HG03520 (cell line): ENCODE measurements around the gene SRGAP1.

Experiments used
- ATAC-seq: cut with Tn5 transposase; IDR thresholded peaks from one replicate; pipeline ENCODE4 v1.9.1; 2021; ENCODE audit warnings: mild to moderate bottlenecking, moderate library complexity; ENCODE audit not compliant: unreplicated experiment

The SRGAP1 gene

DNA sequence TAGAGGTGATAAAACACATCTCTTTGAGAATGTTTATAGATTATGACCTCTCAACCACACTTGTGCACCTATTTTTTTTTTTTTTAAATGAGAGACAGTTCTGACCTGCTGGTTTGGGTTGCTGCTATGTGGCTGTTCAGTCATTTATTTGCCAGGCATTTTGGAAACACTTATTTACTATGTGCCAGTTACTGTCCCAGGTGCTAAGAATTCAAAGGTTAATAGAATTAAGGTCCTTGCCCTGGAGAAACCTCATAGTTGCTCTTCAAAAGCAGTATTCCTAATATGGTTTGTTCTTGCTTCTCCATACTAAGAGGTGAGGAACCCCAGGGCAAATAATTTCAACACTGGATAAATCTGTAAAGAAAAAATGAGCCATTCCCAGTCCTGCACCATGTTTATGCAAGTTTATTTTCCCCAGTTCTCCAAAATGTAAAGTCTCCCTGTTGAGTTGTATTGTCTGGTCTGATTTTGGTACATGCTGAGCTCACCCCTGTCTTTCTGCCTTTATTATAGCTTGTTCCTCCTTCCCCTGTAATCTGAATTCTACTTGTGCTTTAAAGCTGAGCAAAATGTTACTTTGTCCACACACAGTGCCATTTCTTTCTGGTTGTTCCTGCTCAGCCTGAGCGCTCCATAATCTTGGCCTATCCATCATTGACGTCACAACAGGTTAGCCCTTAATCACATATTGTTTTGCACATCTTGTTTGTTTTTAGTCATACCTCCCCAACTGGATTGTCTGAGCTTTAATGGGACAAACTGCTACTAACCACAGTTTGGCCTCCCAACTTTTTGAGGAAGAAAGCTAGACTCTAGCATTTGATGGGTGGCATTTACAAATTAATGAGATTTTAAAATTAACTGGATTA, 56.7 kb downstream of the SRGAP1 start:
- no peak for ATAC-seq

GRCh38 chr12:63904653-63905052, 60.2 kb downstream of the SRGAP1 start:
- no peak for ATAC-seq

DNA sequence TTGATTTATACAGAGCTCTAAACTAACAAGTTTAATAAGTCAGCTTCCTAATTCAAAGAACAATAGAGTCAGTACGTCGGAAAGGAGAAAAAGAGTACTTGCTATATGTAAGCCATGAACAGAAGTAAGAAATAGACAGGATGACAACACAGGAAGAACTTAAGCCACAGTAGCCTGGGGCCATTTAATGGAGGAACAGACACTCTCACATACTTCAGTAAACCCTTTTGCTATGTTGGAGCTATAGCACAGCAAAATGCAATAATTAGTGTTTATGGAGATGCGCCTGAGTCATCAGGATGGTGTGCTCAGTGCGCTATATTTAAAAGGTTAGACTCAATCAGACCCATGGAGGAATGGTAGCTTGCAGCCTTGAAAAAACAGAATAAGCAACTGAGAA, 61.0 kb downstream of the SRGAP1 start:
- ATAC-seq = no peak

- no peak for ATAC-seq
Observed at GRCh38 chr12:63906876-63907275, 62.4 kb downstream of the SRGAP1 start.

DNA sequence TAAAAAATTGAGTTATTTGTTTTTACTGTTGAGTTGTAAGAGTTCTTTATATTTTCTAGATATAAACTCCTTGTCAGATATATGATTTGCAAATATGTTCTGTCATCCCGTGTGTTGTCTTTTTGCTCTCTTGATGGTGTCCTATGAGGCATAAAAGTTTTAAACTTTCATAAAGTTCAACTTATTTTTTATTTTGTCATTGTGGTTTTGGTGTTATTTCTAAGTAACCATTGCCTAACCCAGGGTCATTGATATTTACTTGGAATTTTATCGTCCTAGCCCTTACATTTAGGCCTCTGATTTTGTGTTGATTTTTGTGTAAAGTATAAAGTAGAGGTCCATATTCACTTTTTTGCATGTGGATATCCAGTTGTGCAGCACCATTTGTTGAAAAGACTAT, 63.1 kb downstream of the SRGAP1 start:
- ATAC-seq = no peak

- ATAC-seq = no peak
Observed at GRCh38 chr12:63909746-63910145, 65.2 kb downstream of the SRGAP1 start.

GRCh38 chr12:63911341-63911740, 66.8 kb downstream of the SRGAP1 start:
- no peak for ATAC-seq

- ATAC-seq = no peak
Observed at GRCh38 chr12:63912651-63913050, 68.2 kb downstream of the SRGAP1 start.

- no peak for ATAC-seq
Observed at GRCh38 chr12:63913929-63914328, 69.4 kb downstream of the SRGAP1 start.

- no peak for ATAC-seq
Observed at GRCh38 chr12:63915105-63915800, 70.8 kb downstream of the SRGAP1 start.

DNA sequence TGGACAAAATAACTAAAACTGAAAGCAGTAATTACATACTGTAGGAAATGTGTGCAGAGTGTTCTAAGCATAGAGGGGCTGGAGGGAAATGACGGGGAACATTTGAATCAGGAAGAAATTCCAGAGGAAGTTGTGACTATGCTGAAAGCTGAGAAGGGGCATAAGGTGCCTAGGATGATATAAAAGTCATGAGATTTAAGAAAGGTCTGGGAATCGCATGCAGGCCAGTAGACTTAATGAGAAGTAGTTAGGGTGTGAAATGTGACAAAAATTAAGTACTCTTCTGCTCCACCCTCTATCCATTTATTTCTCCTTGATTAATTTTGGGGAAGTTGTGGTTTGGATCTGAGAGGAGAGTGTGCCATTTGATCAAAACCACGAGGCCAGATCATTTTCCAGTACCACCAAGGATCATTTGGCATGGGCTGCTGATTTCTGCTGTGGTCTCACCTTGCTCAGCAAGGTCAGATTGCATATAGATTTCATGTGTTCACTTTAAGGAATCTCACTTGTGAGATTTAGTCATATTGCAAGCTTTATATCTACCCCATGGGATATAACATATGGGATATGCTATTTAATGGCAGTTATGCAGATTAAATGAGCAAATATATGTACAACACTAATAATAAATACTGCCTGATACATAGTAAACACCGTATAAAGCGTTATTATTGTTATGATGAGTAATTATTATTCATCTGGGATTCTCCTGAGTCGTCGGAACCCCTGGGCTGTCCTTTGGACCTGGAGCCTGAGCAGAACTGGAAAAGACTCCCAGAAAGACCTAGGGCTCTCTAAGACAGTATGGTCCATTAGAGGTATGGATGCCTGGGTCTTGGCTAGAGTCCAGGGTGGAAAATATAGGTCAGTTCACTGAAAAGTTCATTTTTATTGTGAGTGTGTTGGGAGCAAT, 72.3 kb downstream of the SRGAP1 start:
- ATAC-seq = no peak

DNA sequence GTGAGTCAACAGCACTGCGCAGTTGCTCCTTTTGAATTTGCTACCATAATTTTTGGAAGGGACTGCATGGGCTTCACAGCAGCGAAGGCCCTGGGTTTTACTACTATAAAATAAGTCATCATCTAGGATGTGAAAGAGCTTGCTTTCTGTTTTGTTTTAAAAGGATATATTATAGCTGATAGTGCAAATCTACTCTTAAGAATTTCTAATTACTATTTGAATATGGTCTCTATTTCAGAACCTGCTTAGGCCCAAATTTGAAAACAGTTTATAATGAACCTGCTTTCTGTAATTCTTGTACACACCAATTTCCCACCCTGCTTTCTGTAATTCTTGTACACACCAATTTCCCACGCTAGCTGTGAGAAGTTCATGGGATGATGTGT, 73.0 kb downstream of the SRGAP1 start:
- ATAC-seq = no peak

DNA sequence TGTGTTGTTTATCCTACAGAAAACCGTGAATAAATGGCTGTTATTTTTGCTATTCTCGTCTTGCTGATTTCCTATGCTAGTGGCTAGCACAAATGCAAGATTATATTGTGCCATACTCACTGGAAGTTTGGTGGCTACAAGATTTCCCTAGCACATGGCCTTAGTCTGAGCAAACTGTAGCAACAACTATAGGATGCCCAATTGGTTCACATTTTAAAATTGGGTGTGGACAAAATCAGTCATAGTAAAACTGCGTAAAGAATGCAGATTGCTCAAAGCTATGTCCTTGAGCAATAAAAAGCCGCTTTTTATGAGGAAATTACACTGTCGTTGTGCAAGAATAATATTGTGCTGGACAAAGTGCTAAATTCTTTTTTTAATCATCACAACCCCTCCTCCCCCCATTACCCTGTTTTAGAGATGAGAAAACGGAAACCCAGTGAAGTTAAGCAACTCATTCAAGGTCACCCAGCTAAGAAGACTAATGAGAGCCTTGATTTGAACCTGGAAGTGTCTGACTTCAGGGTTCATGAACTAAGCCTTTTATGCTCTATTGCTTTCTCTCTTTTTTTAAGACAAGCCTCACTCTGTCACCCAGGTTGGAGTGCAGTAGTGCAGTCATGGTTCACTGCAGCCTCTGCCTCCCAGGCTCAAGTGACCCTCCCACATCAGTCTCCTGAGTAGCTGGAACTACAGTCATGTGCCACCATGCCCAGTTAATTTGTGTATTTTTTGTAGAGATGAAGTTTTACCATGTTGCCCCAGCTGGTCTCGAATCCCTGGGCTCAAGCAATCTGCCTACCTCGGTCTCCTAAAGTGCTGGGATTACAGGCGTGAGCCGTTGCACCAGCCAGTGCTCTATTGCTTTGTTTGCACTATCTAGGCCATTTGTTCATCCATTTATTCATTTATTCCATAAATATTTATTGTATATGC, 73.6 kb downstream of the SRGAP1 start:
- peak; percentile 81 for ATAC-seq

DNA sequence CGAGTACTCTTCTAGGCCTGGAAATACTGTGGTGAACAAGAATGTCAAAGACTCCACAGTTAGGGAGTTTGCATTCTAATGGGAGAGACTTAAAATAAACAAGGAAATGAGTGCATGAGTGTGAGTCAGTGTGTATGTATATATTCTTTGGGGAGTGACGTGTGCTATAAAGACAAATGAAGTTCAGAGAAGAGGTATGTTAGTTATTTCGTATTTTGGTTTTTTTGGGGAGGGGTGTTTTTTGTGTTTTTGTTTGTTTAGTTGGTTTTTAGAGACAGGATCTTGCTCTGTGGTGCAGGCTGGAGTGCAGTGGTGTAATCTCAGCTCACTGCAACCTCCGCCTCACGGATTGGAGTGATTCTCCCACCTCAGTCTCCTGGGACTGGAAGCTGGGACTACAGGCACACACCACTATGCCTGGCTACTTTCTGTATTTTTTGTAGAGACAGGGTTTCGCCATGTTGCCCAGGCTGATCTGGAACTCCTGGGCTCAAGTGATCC, 74.3 kb downstream of the SRGAP1 start:
- no peak for ATAC-seq

GRCh38 chr12:63919756-63920155, 75.3 kb downstream of the SRGAP1 start:
- ATAC-seq = no peak

- no peak for ATAC-seq
Observed at GRCh38 chr12:63921157-63921556, 76.7 kb downstream of the SRGAP1 start.

DNA sequence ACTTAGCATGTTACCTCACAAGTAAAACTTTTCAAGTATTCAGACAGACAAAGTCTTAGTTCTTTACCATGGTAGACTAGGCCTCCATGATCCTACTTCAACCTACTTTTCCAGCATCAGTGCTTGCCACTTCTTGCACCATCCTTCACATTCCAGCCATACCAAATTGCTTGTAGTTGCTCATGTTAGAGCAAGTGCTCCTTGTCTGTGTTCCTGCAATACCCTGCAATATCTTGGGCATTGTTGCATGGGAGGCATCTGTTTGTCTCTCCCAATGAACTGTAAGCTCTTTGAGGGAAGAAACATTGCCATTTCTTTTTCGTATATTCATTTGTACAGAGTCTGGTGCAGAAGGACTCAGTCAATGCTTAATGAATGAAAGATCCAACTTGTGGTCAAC, 78.0 kb downstream of the SRGAP1 start:
- no peak for ATAC-seq

- no peak for ATAC-seq
Observed at GRCh38 chr12:63924781-63925180, 80.3 kb downstream of the SRGAP1 start.

DNA sequence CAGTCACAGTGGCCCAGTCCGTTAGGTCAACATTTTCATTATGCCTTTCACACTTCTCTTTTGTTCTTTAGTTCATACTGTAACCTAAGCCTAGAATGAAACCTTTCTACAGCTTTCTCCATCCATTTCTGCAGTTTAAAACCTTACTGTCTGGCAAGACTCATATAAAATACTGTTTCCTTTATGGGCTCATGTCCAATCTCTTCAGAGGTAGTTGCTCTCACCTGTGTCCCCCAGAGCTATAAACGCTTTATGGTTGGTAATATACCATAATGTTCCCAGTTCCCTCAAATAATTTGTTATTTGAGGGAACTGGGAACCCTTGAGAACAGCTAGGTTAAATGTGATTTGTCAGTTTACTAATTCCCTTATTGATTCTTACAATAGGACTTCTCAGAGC, 83.0 kb downstream of the SRGAP1 start:
- ATAC-seq = no peak

DNA sequence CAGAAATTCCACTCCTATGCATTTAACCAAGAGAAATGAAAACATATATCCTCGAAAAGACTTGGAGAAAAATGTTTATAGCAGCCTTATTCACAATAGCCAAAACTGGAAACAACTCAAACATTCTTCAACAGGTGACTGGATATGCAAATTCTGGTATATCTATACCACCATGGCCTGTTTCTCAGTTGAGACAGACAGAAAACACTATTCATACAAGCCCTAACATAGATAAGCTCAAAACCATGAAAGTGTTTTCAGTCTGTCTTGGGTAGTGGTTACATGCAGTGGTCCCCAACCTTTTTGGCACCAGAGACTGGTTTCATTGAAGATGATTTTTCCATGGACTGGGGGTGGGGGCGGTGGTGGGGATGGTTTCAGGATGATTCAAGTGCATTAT, 83.8 kb downstream of the SRGAP1 start:
- peak; percentile 74 for ATAC-seq
